Inferior parietal cortex (tissue), 1 donor: Measurements from ENCODE around the gene PTPRE.
A peak's percentile ranks its signal among the peaks of the same experiment; 100 is the strongest.

Experiments used
- DNase-seq: peaks from one replicate; pipeline ENCODE4 v3.0.0-alpha.2; 2016; ENCODE audit errors: extremely low spot score

PTPRE gene

GRCh38 chr10:128123846-128124245, 216.9 kb downstream of the PTPRE start:
- DNase-seq: no peak

- DNase-seq: no peak
Observed at GRCh38 chr10:128124813-128125403, 218.0 kb downstream of the PTPRE start.

- no peak for DNase-seq
Observed at GRCh38 chr10:128125416-128125943, 218.6 kb downstream of the PTPRE start.

GRCh38 chr10:128125944-128126764, 219.3 kb downstream of the PTPRE start, which contains the start of gene MKI67:
Gene MKI67 (minus strand): TSS chr10:128126423. CDS start chr10:128125667, 756 bp downstream.
- DNase-seq: peak; percentile 71

GRCh38 chr10:128128582-128128981, 221.7 kb downstream of the PTPRE start:
- no peak for DNase-seq

GRCh38 chr10:128130051-128130450, 223.1 kb downstream of the PTPRE start:
- DNase-seq: no peak
